Fibroblast of lung (primary cell): ENCODE data around the gene GP5. TPM values are rescaled to one million over a fixed set of nuclear protein-coding genes. Genes with fewer than 3 reads are reported as not detected.

ENCODE experiments used
- DNase-seq, 2 donors: peaks; one replicate each; pipeline versions ENCODE4 v3.0.0 to v3.0.0-alpha.2; 2010; ENCODE audit warnings: low read depth in 2 of 2
- H2AFZ ChIP-seq: 2 replicates; pipeline ENCODE4 v1.5.1; 2012; ENCODE audit warnings: low read length, control low read depth, inconsistent platforms
- H3K27ac ChIP-seq: 2 replicates; pipeline ENCODE4 v1.5.1; 2011; ENCODE audit warnings: low read length, control low read depth; ENCODE audit not compliant: insufficient read depth
- H3K27me3 ChIP-seq: 2 replicates; pipeline ENCODE4 v1.5.1; 2011; ENCODE audit warnings: mild to moderate bottlenecking, low read length; ENCODE audit not compliant: control insufficient read depth, insufficient read depth
- H3K36me3 ChIP-seq: 2 replicates; pipeline ENCODE4 v1.5.1; 2011; ENCODE audit warnings: low read length; ENCODE audit not compliant: control insufficient read depth, insufficient read depth
- H3K4me1 ChIP-seq: 2 replicates; pipeline ENCODE4 v1.5.1; 2011; ENCODE audit warnings: low read length; ENCODE audit not compliant: control insufficient read depth, insufficient read depth; ENCODE audit errors: extremely low read depth
- H3K4me2 ChIP-seq: 2 replicates; pipeline ENCODE4 v1.5.1; 2011; ENCODE audit warnings: low read length, control low read depth; ENCODE audit not compliant: insufficient read depth; ENCODE audit errors: extremely low read depth
- H3K4me3 ChIP-seq, 4 experiments: fragments of 200-600 bp in 1 of 4; sonication (generic) in 1 of 4; replicated peaks in 1 of 4; 2 replicates each; pipeline ENCODE4 v1.5.1; 2011 to 2016; ENCODE audit warnings: low read length in 4 of 4, low read depth in 3 of 4, mild to moderate bottlenecking in 3 of 4, control low read depth in 2 of 4, inconsistent platforms in 1 of 4, mixed read lengths in 1 of 4; ENCODE audit not compliant: insufficient read depth in 1 of 4; ENCODE audit errors: control extremely low read depth in 1 of 4
- H3K79me2 ChIP-seq: 2 replicates; pipeline ENCODE4 v1.5.1; 2012; ENCODE audit warnings: mild to moderate bottlenecking, low read length, inconsistent platforms; ENCODE audit not compliant: control insufficient read depth, insufficient read depth
- H3K9ac ChIP-seq: 2 replicates; pipeline ENCODE4 v1.5.1; 2011; ENCODE audit warnings: mild to moderate bottlenecking, low read length, control low read depth; ENCODE audit not compliant: insufficient read depth
- H3K9me3 ChIP-seq: 2 replicates; pipeline ENCODE4 v1.5.1; 2012; ENCODE audit warnings: low read depth, low read length; ENCODE audit not compliant: control insufficient read depth, insufficient read depth
- H4K20me1 ChIP-seq: 2 replicates; pipeline ENCODE4 v1.5.1; 2011; ENCODE audit warnings: low read length; ENCODE audit not compliant: control insufficient read depth, insufficient read depth; ENCODE audit errors: extremely low read depth
- EZH2 ChIP-seq: IDR thresholded peaks from 2 replicates; pipeline ENCODE4 v1.5.1; 2012; ENCODE audit warnings: low read length, control low read depth, mild to moderate bottlenecking; ENCODE audit errors: missing control alignments
- polyA plus RNA-seq, 2 donors: library from polyadenylated mRNA; depleted of rRNA in 1 of 2; stranded (reverse) in 1 of 2; unstranded in 1 of 2; fragments of >200 nt; gene quantifications; 2 replicates each; pipeline ENCODE4 v1.2.1, GENCODE V29; 2011 to 2012; ENCODE audit warnings: missing spikeins in 1 of 2
- total RNA-seq: library from RNA; depleted of rRNA; stranded (reverse); fragments of >200 nt; gene quantifications from 2 replicates; pipeline ENCODE4 v1.2.1, GENCODE V29; 2014
- TF ChIP-seq, protein P1 (sequence below), 2 donors: IDR thresholded peaks in 1 of 2; conservative IDR thresholded peaks in 1 of 2; 1 replicate in 1 of 2; 2 replicates in 1 of 2; pipeline ENCODE4 v1.5.1; 2011 to 2012; ENCODE audit warnings: low read length in 2 of 2, control low read depth in 1 of 2, inconsistent platforms in 1 of 2, low read depth in 1 of 2, mild to moderate bottlenecking in 1 of 2

Gene GP5
- total and polyA plus RNA-seq, 2 donors (not counting 1 experiment from before 2014, with no cell fraction given), result 0.06 to 0.17 TPM

DNA sequence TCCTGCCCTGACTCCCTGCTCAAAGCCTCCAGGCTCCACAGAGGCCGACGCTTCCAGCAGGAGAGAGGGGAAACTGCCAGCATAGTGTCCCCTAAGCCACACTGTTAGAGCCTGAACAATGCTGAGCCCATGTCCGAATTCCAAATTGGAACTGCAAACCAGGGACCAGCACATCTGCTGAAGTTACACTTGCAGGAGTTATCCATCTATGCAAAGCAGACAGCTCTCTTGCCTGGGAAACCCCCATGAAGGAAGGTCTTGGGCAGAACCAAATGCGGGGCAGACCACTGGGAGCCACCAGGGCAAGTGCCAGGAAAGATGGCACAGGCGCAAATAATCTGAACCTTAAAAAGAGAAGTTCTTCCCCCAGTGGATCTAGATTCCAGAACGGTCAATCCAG is 30.1 kb downstream of the GP5 start:
- TF ChIP-seq EZH2, result no peak
- TF ChIP-seq, protein P1, sequence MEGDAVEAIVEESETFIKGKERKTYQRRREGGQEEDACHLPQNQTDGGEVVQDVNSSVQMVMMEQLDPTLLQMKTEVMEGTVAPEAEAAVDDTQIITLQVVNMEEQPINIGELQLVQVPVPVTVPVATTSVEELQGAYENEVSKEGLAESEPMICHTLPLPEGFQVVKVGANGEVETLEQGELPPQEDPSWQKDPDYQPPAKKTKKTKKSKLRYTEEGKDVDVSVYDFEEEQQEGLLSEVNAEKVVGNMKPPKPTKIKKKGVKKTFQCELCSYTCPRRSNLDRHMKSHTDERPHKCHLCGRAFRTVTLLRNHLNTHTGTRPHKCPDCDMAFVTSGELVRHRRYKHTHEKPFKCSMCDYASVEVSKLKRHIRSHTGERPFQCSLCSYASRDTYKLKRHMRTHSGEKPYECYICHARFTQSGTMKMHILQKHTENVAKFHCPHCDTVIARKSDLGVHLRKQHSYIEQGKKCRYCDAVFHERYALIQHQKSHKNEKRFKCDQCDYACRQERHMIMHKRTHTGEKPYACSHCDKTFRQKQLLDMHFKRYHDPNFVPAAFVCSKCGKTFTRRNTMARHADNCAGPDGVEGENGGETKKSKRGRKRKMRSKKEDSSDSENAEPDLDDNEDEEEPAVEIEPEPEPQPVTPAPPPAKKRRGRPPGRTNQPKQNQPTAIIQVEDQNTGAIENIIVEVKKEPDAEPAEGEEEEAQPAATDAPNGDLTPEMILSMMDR (conservative IDR thresholded peaks at IDR 0.05 in 1 of 2, IDR thresholded peaks at IDR 0.05 in 1 of 2; ENCODE audit: low read depth in 1 of 2, low read length in 2 of 2), result no peak
- DNase-seq, result no peak
- H2AFZ ChIP-seq, result no peak overlapping the region

DNA sequence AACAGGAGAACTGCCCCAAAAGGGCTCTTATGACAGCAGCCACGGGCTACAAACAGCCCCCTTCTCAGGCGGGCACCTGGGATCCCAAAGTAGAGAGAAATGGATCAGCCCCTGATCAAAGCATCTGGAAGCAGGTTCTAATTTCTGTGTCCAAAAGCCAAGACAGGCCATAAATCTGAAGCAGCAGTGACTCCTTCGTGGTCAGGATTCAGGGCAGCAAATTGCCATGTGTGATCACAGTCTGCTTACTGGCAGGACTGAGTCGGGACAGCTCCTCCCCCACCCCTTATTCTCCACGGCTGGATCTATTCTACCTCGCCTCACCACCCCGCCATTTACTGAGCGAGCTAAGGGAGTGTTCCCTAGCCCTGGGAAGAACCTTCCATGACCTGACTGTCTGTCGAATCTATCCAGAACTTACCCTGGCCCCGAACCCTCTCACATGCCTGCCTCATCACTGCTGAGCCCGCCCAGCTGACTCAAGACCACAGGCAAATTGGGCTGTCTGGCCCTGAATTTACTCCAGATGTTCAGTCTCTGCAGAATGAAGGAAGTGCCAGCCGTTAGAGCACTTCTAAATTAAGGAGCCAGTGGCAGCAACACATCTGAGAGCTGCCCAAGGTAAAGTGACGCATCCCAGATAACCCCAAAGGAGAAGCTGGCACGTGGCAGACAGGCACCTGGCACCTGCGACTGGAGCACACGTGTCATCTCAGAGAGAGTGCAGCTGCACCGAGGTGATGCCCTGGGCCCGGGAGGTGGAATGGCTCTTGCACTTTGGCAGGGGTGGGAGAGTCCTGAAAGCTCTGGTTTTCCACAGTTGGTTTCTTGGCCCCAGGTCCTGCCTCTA is 30.8 kb downstream of the GP5 start:
- Histone ChIP-seq H2AFZ (no peak overlapping the region), H3K79me2 (no peaks in the 10 kb centered on the region), H4K20me1 (no peaks in the 10 kb centered on the region), H3K36me3 (no peaks in the 10 kb centered on the region), H3K9me3 (no peaks in the 10 kb centered on the region), H3K27me3 (peaks cover 4% of the 10 kb centered on the region), H3K27ac (no peak overlapping the region), H3K4me3 (no peak overlapping the region), H3K9ac (no peak overlapping the region), H3K4me1 (peaks cover 23% of the 10 kb centered on the region), H3K4me2 (peak overlapping the region; percentile 4)
- TF ChIP-seq EZH2, result no peak
- TF ChIP-seq, protein P1 (conservative IDR thresholded peaks at IDR 0.05 in 1 of 2, IDR thresholded peaks at IDR 0.05 in 1 of 2; ENCODE audit: low read depth in 1 of 2, low read length in 2 of 2), result no peak
- DNase-seq, result peak; percentile 57 to 58

More for the DNA sequence above, 30.1 kb downstream of the GP5 start:
- no peaks in the 10 kb centered on the region for H3K79me2 ChIP-seq
- no peaks in the 10 kb centered on the region for H3K9me3 ChIP-seq
- H3K36me3 ChIP-seq, result no peaks in the 10 kb centered on the region
- H3K27me3 ChIP-seq, result peaks cover 4% of the 10 kb centered on the region
- peak overlapping the region; percentile 4 for H3K4me2 ChIP-seq
- no peak overlapping the region for H3K9ac ChIP-seq
- no peaks in the 10 kb centered on the region for H4K20me1 ChIP-seq
- peaks cover 23% of the 10 kb centered on the region for H3K4me1 ChIP-seq
- H3K27ac ChIP-seq, result no peak overlapping the region
- H3K4me3 ChIP-seq, result no peak overlapping the region

DNA sequence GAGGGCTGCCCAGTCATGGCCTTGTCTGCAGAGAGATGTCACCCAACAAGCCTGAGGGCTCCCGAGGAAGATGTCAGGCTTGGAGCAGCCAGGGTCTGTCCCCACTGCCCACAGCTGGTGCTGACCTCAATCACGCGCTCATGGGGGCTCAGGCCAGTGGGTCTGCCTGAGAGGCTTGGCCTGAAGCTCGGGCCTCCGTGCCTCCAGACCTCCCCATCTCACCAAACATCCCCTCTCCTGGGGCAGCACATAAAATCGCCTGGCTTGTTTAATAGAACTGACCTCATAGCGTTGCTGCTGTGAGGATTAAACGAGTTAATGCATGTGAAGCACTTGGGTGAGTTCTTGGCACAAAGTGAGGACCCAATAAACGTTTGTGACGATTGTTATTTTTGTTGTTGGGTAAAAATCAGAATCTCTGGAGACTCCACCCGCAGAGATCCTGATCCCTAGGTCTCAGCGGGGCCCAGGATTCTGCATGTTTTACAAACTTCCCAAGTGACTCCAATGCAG is 33.0 kb downstream of the GP5 start:
- Histone ChIP-seq H3K9me3 (no peaks in the 10 kb centered on the region), H3K36me3 (no peaks in the 10 kb centered on the region), H2AFZ (no peak overlapping the region), H3K79me2 (no peaks in the 10 kb centered on the region), H3K27me3 (peaks cover 8% of the 10 kb centered on the region), H3K27ac (no peak overlapping the region), H4K20me1 (no peaks in the 10 kb centered on the region), H3K4me1 (peaks cover 23% of the 10 kb centered on the region), H3K9ac (no peak overlapping the region), H3K4me3 (no peak overlapping the region), H3K4me2 (no peak overlapping the region)
- no peak for TF ChIP-seq EZH2
- no peak for DNase-seq
